ENCODE data around the gene TTC7B. TPM values are rescaled to one million over a fixed set of nuclear protein-coding genes. Genes with fewer than 3 reads are reported as not detected.

Gene TTC7B
- total and polyA plus RNA-seq, 2 of the 8 experiments (the other 6 are each of a cell fraction or from before 2014, with no cell fraction given), result 23.7 to 34.0 TPM

DNA sequence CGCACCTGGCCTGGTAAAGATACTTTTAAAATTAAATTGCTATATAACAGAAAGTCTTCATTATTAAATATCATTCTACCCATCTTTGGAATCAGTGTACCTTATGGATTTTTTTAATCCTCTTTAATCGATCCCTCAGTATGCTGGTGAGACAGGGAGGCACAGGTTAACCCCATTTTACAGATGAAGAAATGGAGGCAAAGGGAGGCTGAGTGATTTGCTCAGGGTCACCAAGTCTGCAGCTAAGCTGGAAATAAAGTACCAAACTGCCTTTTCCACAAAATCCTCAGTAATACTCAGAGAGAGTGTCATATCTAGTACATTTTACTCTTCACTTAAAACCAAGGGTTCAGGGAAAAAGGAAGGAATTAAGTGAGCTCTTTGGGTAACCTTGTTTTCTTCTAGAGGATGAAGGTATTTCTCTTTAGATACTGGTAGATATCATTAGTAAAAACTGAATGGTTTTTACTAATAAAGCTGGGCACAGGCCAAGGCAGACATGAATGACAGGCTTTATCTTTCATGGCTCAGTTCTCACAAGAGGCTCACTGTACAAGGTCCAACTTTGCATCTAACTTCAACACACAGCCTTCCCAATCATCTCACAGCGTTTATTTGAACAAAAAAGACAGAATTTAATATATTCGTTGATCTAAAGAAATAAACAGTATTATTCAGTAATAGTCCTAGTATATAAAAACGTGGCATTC is 35.3 kb upstream of the TTC7B start (continued):
- no peak for TF ChIP-seq CHD7 (IDR thresholded peaks at IDR 0.05; ENCODE audit: insufficient replicate concordance, low read length)
- TF ChIP-seq SIRT6 (IDR thresholded peaks at IDR 0.05; ENCODE audit: low read length), result no peak
- no peak for TF ChIP-seq ZNF274 (IDR thresholded peaks at IDR 0.05; ENCODE audit: borderline replicate concordance, extremely low read depth, low read length)
- no peak for TF ChIP-seq EP300 (IDR thresholded peaks at IDR 0.05; ENCODE audit: borderline replicate concordance in 1 of 2, low read depth in 2 of 2, low read length in 2 of 2)
- TF ChIP-seq GABPA (IDR thresholded peaks at IDR 0.05; ENCODE audit: borderline replicate concordance, insufficient read depth, low read length), result no peak
- no peak for TF ChIP-seq ATF2 (IDR thresholded peaks at IDR 0.05; ENCODE audit: low read length)
- no peak for TF ChIP-seq POLR2AphosphoS5 (IDR thresholded peaks at IDR 0.05; ENCODE audit: low read depth, low read length)
- TF ChIP-seq CEBPB (IDR thresholded peaks at IDR 0.05; ENCODE audit: low read depth, low read length), result no peak
